SK-N-SH (cell line): Measurements from ENCODE around the gene CHST2. TPM values are rescaled to one million over a fixed set of nuclear protein-coding genes. Genes with fewer than 3 reads are reported as not detected.

Experiments used
- CTCF ChIA-PET: fragments of 300-600, 350-600 bp; formaldehyde crosslinking; extraction: SDS; loops from one replicate; lab custom pipeline; 2021; lab: Yijun Ruan, JAX
- POLR2A ChIA-PET: fragments of 350-600 bp; sonication (Branson Sonifier 250); formaldehyde crosslinking; extraction: SDS; loops from one replicate; lab custom pipeline; 2020; ENCODE audit warnings: antibody characterized with exemption, inconsistent platforms; lab: Yijun Ruan, JAX
- DNase-seq: peaks from one replicate; pipeline ENCODE4 v3.0.0; 2012
- H2AFZ ChIP-seq: fragments of 200-600 bp; sonication (generic); 2 replicates; pipeline ENCODE4 v1.8.1; 2016; ENCODE audit warnings: antibody characterized with exemption, mild to moderate bottlenecking, low read depth
- H3F3A ChIP-seq: fragments of 200-600 bp; sonication (generic); replicated peaks from 2 replicates; pipeline ENCODE3; 2016; ENCODE audit warnings: antibody characterized with exemption, mild to moderate bottlenecking; ENCODE audit not compliant: insufficient read depth
- H3K27ac ChIP-seq, 2 experiments: fragments of 200-500 bp in 1 of 2; fragments of 200-600 bp in 1 of 2; sonication (Bioruptor generic) in 1 of 2; sonication (generic), shearing (Covaris generic) in 1 of 2; 2 replicates each; pipeline versions ENCODE4 v1.5.1 to v1.6.1; 2014 to 2016; ENCODE audit warnings: low read depth in 2 of 2, inconsistent platforms in 1 of 2, low read length in 1 of 2, mild to moderate bottlenecking in 1 of 2, mixed read lengths in 1 of 2
- H3K27me3 ChIP-seq: fragments of 200-600 bp; sonication (generic), shearing (Covaris generic); 2 replicates; pipeline ENCODE4 v1.6.1; 2016; ENCODE audit warnings: mixed run types; ENCODE audit not compliant: insufficient read depth
- H3K36me3 ChIP-seq, 2 experiments: fragments of 200-500 bp in 1 of 2; fragments of 200-600 bp in 1 of 2; sonication (Bioruptor generic) in 1 of 2; sonication (generic) in 1 of 2; replicated peaks in 1 of 2; 2 replicates each; pipeline versions ENCODE3 to v1.5.1; 2014 to 2016; ENCODE audit warnings: low read length in 1 of 2, mild to moderate bottlenecking in 1 of 2; ENCODE audit not compliant: insufficient read depth in 2 of 2, control insufficient read depth in 1 of 2
- H3K4me1 ChIP-seq, 2 experiments: fragments of 200-500 bp in 1 of 2; fragments of 200-600 bp in 1 of 2; sonication (Bioruptor generic) in 1 of 2; sonication (generic), shearing (Covaris generic) in 1 of 2; 2 replicates each; pipeline versions ENCODE4 v1.5.1 to v1.6.1; 2014 to 2016; ENCODE audit warnings: low read depth in 1 of 2, low read length in 1 of 2, mixed run types in 1 of 2; ENCODE audit not compliant: insufficient read depth in 2 of 2, control insufficient read depth in 1 of 2
- H3K4me2 ChIP-seq: fragments of 200-600 bp; sonication (generic), shearing (Covaris generic); 2 replicates; pipeline ENCODE4 v1.6.1; 2017; ENCODE audit warnings: mixed run types
- H3K4me3 ChIP-seq, 2 experiments: fragments of 200-500 bp in 1 of 2; fragments of 200-600 bp in 1 of 2; sonication (Bioruptor generic) in 1 of 2; sonication (generic), shearing (Covaris generic) in 1 of 2; 2 replicates each; pipeline versions ENCODE4 v1.5.1 to v1.8.1; 2014 to 2016; ENCODE audit warnings: low read depth in 2 of 2, inconsistent platforms in 1 of 2, low read length in 1 of 2, mild to moderate bottlenecking in 1 of 2, mixed read lengths in 1 of 2, moderate library complexity in 1 of 2
- H3K79me2 ChIP-seq: fragments of 200-600 bp; sonication (generic); 2 replicates; pipeline ENCODE4 v1.8.1; 2017; ENCODE audit warnings: mild to moderate bottlenecking; ENCODE audit not compliant: insufficient read depth
- H3K9ac ChIP-seq: fragments of 200-600 bp; sonication (generic); 2 replicates; pipeline ENCODE4 v1.6.1; 2017; ENCODE audit warnings: mixed run types
- H3K9me2 ChIP-seq: fragments of 200-600 bp; sonication (generic); 2 replicates; pipeline ENCODE4 v1.6.1; 2017; ENCODE audit warnings: mixed run types
- H3K9me3 ChIP-seq: fragments of 200-600 bp; sonication (generic); 2 replicates; pipeline ENCODE4 v1.6.1; 2017; ENCODE audit warnings: mixed run types, mild to moderate bottlenecking, moderate library complexity
- H4K20me1 ChIP-seq: fragments of 200-600 bp; sonication (generic); 2 replicates; pipeline ENCODE4 v1.6.1; 2017; ENCODE audit warnings: mild to moderate bottlenecking, mixed run types; ENCODE audit not compliant: insufficient read depth
- EZH2phosphoT487 ChIP-seq: fragments of 200-600 bp; sonication (generic); IDR thresholded peaks from 2 replicates; pipeline ENCODE4 v1.6.1; 2017; ENCODE audit warnings: low read depth, mixed run types, mild to moderate bottlenecking, antibody characterized with exemption, moderate library complexity, borderline replicate concordance
- FOSL2 ChIP-seq: IDR thresholded peaks from 2 replicates; pipeline ENCODE4 v1.4.0; 2012; ENCODE audit warnings: low read depth, mild to moderate bottlenecking, moderate library complexity, borderline replicate concordance
- FOXM1 ChIP-seq: IDR thresholded peaks from 2 replicates; pipeline ENCODE4 v1.4.0; 2012; ENCODE audit warnings: low read depth, mild to moderate bottlenecking
- GABPA ChIP-seq: IDR thresholded peaks from 2 replicates; pipeline ENCODE4 v1.4.0; 2012; ENCODE audit warnings: low read depth, mild to moderate bottlenecking
- IRF3 ChIP-seq: fragments of 150-350 bp; IDR thresholded peaks from 2 replicates; pipeline ENCODE4 v1.6.1; 2016; ENCODE audit warnings: mild to moderate bottlenecking, low read depth, low read length
- MEF2A ChIP-seq: IDR thresholded peaks from 2 replicates; pipeline ENCODE4 v1.4.0; 2012; ENCODE audit warnings: low read depth, borderline replicate concordance
- SIN3A ChIP-seq: IDR thresholded peaks from 2 replicates; pipeline ENCODE4 v1.6.1; 2012; ENCODE audit warnings: low read depth, mild to moderate bottlenecking, low read length, moderate library complexity, borderline replicate concordance
- TAF1 ChIP-seq: IDR thresholded peaks from 2 replicates; pipeline ENCODE4 v1.6.1; 2012; ENCODE audit warnings: low read depth, mild to moderate bottlenecking, low read length, moderate library complexity, borderline replicate concordance
- WGBS: methylation state at CpG from one replicate; pipeline ENCODE4 v1.1.6; 2017; ENCODE audit warnings: low lambda C conversion rate; 5-methylcytosine and 5-hydroxymethylcytosine counted together
- polyA plus RNA-seq, 3 experiments: library from polyadenylated mRNA; depleted of rRNA; stranded (reverse); fragments of >200 nt; gene quantifications; 2 replicates each; pipeline ENCODE4 v1.2.3, GENCODE V29; 2012

CHST2 gene
- polyA plus RNA-seq, 1 of the 3 experiments (the other 2 are of a cell fraction) = 1.6 TPM

GRCh38 chr3:143171141-143171980 is 51.8 kb downstream of the CHST2 start:
- Histone ChIP-seq H3K27ac (peak overlapping the region in 1 of 2 experiments; percentile 50; a peak in 1 of 4 replicates), H3K36me3 (no peaks in the 10 kb centered on the region), H3K4me3 (no peak overlapping the region), H3K9ac (no peak overlapping the region), H3K4me1 (no peaks in the 10 kb centered on the region; a peak in 1 of 4 replicates)
- no peak for TF ChIP-seq TAF1
- TF ChIP-seq FOXM1 = no peak
- no peak for TF ChIP-seq IRF3
- TF ChIP-seq EZH2phosphoT487 = no peak
- TF ChIP-seq SIN3A = no peak
- no peak for TF ChIP-seq GABPA
- TF ChIP-seq, all 33 proteins: peak for 0
- ChIA-PET CTCF (no interaction called here), POLR2A (no interaction called here)
- H3K27me3 ChIP-seq = no peaks in the 10 kb centered on the region
- H3K79me2 ChIP-seq = no peaks in the 10 kb centered on the region
- no peak overlapping the region for H3K4me2 ChIP-seq
- DNase-seq = no peak
- no peaks in the 10 kb centered on the region for H3K9me2 ChIP-seq
- no peaks in the 10 kb centered on the region for H3K9me3 ChIP-seq
- peaks cover 13% of the 10 kb centered on the region for H3F3A ChIP-seq
- H4K20me1 ChIP-seq = no peaks in the 10 kb centered on the region
- peak overlapping the region; percentile 41; the same call in 1 of the 2 replicates for H2AFZ ChIP-seq
- 25% methylated on average over 3 of the region's 3 CpGs for WGBS

- Histone ChIP-seq H3K27ac (peak overlapping the region in 1 of 2 experiments; percentile 50; a peak in 1 of 4 replicates), H3K36me3 (no peaks in the 10 kb centered on the region), H3K27me3 (no peaks in the 10 kb centered on the region), H3K79me2 (no peaks in the 10 kb centered on the region), H3F3A (peaks cover 13% of the 10 kb centered on the region), H3K4me3 (no peak overlapping the region), H3K9me2 (no peaks in the 10 kb centered on the region), H2AFZ (no peak overlapping the region), H4K20me1 (no peaks in the 10 kb centered on the region), H3K4me1 (no peaks in the 10 kb centered on the region; a peak in 1 of 4 replicates), H3K9ac (no peak overlapping the region), H3K4me2 (no peak overlapping the region), H3K9me3 (no peaks in the 10 kb centered on the region)
- POLR2A ChIA-PET = no interaction called here
- CTCF ChIA-PET = no interaction called here
- no peak for DNase-seq
- 38% methylated on average over 5 of the region's 5 CpGs for WGBS
- TF ChIP-seq FOSL2 = no peak
Measured at GRCh38 chr3:143172062-143172794, 52.7 kb downstream of the CHST2 start.

GRCh38 chr3:143172795-143173145 is 53.2 kb downstream of the CHST2 start:
- CTCF ChIA-PET = no interaction called here
- Histone ChIP-seq H3K36me3 (no peaks in the 10 kb centered on the region), H3K4me3 (no peak overlapping the region), H3K79me2 (no peaks in the 10 kb centered on the region), H2AFZ (no peak overlapping the region), H3K4me1 (no peaks in the 10 kb centered on the region; a peak in 1 of 4 replicates), H3K27ac (no peak overlapping the region), H3K9me2 (no peaks in the 10 kb centered on the region), H4K20me1 (no peaks in the 10 kb centered on the region), H3F3A (peaks cover 11% of the 10 kb centered on the region), H3K9ac (no peak overlapping the region), H3K9me3 (no peaks in the 10 kb centered on the region), H3K27me3 (no peaks in the 10 kb centered on the region), H3K4me2 (no peak overlapping the region)
- POLR2A ChIA-PET = no interaction called here
- WGBS = 46% methylated on average over 2 of the region's 2 CpGs
- no peak for TF ChIP-seq MEF2A
- no peak for DNase-seq
